ENCODE measurements around the gene EPHA4.

EPHA4 gene

DNA sequence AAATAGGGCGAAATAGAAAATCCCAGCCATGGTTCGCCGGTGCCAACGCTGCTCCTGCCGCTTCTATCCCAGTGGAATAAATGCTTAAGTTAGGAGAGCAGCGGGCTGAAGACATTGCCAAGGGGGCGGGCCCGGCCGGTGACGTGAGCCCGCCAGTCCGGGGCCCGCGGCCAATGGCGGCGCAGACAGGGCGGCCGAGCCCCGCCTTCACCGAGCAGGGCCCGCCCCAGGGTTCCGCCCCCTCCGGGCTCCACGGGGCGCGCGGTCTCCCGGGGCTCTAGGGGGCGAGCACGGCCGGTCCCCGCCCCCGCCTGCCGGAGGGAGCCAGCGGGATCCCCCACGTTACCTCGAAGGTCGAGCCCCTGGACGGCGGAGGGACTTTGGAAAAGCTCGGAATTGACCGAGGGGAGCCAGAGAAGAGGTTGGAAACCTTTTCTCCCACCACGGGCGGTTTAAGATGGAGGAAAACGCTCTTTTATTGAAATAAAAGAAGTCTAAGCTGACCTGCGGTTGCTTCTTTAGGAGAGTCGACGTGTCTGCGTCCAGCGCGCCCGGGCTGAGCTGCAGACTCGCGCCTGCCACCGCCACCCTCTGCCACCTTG, at the start of gene EPHA4:
TSS of gene EPHA4 (minus strand) at position 86 of the 602 bp plus-strand sequence. CDS start at position 30, 56 bp downstream.
- Mint-ChIP-seq H3K27me3 (peaks cover 64% of the 10 kb centered on the region), H3K36me3 (no peaks in the 10 kb centered on the region), H3K4me3 (peak within 1 kb of the TSS; percentile 81), H3K9me3 (no peaks in the 10 kb centered on the region), H3K4me1 (peaks cover 47% of the 10 kb centered on the region), H3K27ac (peak within 1 kb of the TSS; percentile 83)
- peak; percentile 95 for ATAC-seq

DNA sequence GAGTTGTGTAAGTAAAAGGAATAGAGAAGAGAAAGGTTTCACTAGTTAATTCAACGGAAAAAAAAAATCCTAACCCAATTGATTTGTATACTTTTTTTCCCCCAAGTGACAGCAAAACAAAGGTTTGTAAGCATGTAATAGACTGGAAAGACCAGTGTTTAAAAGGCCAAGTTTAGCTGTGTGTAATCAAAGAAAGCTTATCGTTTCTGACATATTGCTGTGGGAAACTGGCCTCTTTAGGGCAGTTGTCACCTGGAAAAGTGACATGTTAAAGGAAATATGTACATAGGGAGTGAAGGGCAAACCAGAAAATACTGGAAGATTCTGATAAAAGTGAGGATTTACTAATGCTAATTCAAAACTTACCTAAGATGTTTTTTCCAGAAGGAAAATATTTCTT, 45.9 kb upstream of the EPHA4 start:
- Mint-ChIP-seq H3K4me3 (no peak overlapping the region), H3K9me3 (no peaks in the 10 kb centered on the region), H3K36me3 (no peaks in the 10 kb centered on the region), H3K27me3 (peaks cover 2% of the 10 kb centered on the region), H3K4me1 (no peaks in the 10 kb centered on the region), H3K27ac (no peak overlapping the region)
- ATAC-seq = no peak

DNA sequence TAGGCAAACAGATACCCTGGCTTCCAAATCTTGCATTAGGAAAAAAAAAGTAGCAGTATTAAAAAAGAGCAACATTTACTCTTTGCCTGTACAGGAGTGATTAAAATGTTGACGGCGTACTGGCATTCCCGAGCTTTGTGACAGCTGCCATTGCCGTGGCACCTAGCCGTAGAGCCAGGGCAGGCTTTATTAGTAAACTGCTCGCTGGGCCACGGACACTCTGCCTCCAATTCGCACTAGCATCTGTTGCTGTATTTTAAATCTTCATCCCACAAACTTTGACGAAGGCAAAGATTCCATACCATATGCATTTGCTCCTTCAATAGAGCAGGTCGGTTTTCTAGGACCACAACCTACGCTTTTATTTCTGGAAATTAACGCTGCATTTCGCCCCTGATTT, 44.5 kb upstream of the EPHA4 start:
- peaks cover 2% of the 10 kb centered on the region for H3K9me3 Mint-ChIP-seq
- H3K4me3 Mint-ChIP-seq = no peak overlapping the region

DNA sequence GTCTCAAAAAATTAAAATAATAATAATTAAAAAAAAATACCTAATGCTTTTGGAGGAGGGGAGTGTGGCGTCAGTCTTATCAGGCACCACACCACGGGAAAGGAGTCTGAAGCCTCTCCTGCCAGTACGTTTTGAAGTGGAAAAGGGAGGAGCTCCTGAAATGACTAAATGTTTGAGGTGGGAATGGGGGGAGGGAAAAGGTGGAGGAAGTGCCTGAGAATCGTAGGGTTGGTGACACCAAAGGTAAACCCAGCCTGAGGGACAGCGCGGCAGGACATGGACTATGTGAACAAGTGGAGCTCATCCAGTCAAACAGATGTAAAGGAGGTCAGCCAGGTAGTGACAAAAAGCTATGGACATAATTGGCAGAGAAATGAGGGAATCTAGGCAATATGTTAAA, 42.2 kb upstream of the EPHA4 start:
- H3K4me1 Mint-ChIP-seq = no peaks in the 10 kb centered on the region
- no peak for ATAC-seq
- H3K27me3 Mint-ChIP-seq = peaks cover 14% of the 10 kb centered on the region
- peaks cover 2% of the 10 kb centered on the region for H3K9me3 Mint-ChIP-seq
- no peak overlapping the region for H3K4me3 Mint-ChIP-seq
- no peaks in the 10 kb centered on the region for H3K36me3 Mint-ChIP-seq
- H3K27ac Mint-ChIP-seq = no peak overlapping the region

More for the DNA sequence above, 44.5 kb upstream of the EPHA4 start:
- Mint-ChIP-seq H3K27ac (no peak overlapping the region), H3K36me3 (no peaks in the 10 kb centered on the region), H3K4me1 (no peaks in the 10 kb centered on the region), H3K27me3 (peaks cover 14% of the 10 kb centered on the region)
- no peak for ATAC-seq

DNA sequence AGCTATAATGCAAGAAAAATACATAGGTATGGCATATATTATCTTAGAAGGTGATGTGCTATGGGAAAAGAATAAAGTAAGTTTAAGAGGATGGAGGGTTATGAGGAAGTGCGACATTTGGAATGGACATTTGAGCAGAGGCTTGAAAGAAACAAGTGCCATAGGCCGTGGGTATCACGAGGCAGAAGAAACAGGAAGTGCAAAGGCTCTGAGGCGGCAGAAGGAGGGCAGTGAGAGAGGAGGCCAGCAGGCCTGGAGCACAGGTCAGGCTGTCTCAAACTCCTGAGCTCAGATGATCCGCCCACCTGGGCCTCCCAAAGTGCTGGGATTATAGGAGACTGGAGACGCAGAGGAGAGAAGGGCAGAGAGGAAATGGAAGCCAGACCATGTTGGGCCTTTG, 40.7 kb upstream of the EPHA4 start:
- H3K9me3 Mint-ChIP-seq = peaks cover 2% of the 10 kb centered on the region
- H3K4me3 Mint-ChIP-seq = no peak overlapping the region
- ATAC-seq = no peak
- no peak overlapping the region for H3K27ac Mint-ChIP-seq
- no peaks in the 10 kb centered on the region for H3K4me1 Mint-ChIP-seq
- H3K27me3 Mint-ChIP-seq = peaks cover 14% of the 10 kb centered on the region
- no peaks in the 10 kb centered on the region for H3K36me3 Mint-ChIP-seq

DNA sequence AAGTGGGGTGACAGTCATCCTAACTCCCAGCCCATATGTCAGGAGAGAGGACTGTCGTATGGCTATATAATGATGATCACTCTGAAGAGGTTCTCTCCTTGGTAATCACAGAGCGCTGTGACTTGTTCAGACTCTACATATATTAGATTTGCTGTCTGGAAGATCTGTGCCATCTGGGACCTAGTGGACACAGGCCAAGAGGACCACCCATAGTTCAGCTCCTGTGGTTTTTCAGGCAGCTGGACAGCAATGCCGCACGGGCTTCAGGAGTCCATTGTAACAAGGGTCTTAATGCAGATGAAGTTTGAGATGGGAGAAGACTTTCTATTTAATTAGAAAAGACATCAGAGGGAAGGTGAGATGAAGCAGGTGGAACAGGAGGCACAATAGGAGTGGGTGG, 40.1 kb upstream of the EPHA4 start:
- no peak overlapping the region for H3K4me3 Mint-ChIP-seq
- H3K27me3 Mint-ChIP-seq = peaks cover 14% of the 10 kb centered on the region
- H3K36me3 Mint-ChIP-seq = no peaks in the 10 kb centered on the region
- peaks cover 2% of the 10 kb centered on the region for H3K9me3 Mint-ChIP-seq
- no peaks in the 10 kb centered on the region for H3K4me1 Mint-ChIP-seq
- no peak for ATAC-seq
- H3K27ac Mint-ChIP-seq = no peak overlapping the region

DNA sequence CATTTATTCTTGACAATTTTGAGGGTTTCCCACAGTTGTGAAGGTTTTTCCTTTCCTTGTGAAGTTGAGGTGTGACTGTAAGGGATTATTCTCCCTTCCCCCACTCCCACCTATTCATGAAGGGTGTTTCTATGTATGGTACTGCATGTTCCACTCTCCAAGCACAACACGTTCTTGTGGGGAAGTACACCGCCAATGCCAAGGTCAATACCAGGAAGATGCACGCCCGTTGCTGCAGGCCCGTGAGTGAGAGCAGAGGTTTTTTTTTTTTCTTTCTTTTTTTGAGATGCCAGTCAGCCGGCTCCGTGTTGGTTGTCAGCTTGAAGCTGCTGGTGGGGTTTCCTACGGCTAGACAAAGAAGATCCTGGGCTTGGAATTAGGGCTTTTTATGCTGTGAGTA, 38.6 kb upstream of the EPHA4 start:
- Mint-ChIP-seq H3K4me3 (no peak overlapping the region), H3K4me1 (no peaks in the 10 kb centered on the region), H3K27ac (no peak overlapping the region), H3K9me3 (peaks cover 2% of the 10 kb centered on the region), H3K27me3 (peaks cover 14% of the 10 kb centered on the region), H3K36me3 (no peaks in the 10 kb centered on the region)
- no peak for ATAC-seq

DNA sequence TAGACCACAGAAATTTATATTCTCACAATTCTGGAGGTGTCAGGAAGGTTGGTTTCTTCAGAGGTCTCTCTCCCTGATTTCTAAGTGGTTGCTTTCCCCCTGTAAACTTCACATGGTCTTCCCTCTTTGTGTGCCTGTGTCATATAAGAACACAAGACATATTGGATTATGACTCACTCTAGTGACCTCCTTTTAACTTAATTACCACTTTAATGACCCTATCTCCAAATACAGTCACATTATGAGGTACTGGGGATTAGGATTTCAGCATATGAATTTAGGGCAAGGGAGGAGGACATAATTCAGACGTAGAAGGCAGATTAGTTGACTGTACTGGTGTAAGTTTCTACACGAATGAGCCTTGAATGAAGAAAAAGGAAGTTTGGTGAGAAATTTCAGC, 38.2 kb upstream of the EPHA4 start:
- Mint-ChIP-seq H3K27me3 (peaks cover 14% of the 10 kb centered on the region), H3K4me1 (no peaks in the 10 kb centered on the region), H3K4me3 (no peak overlapping the region), H3K36me3 (no peaks in the 10 kb centered on the region), H3K27ac (no peak overlapping the region), H3K9me3 (peaks cover 2% of the 10 kb centered on the region)
- ATAC-seq = no peak

DNA sequence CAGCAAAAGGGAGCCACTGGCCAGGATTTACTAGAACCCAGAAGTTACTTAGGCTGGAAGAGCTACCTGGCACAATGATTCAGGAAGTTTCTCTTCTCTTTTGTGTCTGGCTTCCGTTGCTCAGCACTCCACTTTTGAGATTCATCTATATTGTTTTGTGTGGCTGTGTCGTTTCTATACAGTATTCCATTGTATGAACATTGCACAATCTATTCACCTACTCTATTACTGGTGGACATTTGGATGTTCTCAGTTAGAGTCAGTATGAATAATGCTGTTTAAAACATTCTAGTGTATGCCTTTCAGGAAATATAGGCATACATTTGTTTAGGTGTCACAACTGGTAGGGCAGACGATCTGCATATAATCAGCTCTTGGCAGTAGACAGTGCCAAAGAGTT, 36.3 kb upstream of the EPHA4 start:
- Mint-ChIP-seq H3K27ac (no peak overlapping the region), H3K27me3 (peaks cover 14% of the 10 kb centered on the region), H3K9me3 (peaks cover 2% of the 10 kb centered on the region), H3K4me3 (no peak overlapping the region), H3K36me3 (no peaks in the 10 kb centered on the region), H3K4me1 (no peaks in the 10 kb centered on the region)
- no peak for ATAC-seq

DNA sequence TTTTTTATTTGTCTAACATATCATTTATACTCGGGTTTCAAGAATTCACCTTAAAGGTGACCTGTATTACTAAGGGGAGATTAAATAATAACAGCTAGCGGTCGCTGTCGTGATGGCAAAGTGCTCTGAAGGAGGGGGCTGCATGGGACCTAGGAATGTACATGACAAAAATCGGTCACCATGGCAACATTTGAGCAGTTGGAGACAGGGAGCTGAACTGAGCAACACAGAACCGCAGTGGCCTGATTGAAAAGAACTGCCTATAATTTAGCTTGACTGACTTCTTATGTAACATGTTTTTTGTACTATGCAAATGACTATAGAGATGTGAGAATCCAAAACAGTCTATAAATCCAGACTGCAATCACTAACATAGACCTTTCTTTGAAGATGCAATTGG, 34.3 kb upstream of the EPHA4 start:
- Mint-ChIP-seq H3K27me3 (no peaks in the 10 kb centered on the region), H3K9me3 (no peaks in the 10 kb centered on the region), H3K4me1 (no peaks in the 10 kb centered on the region), H3K4me3 (no peak overlapping the region), H3K36me3 (no peaks in the 10 kb centered on the region), H3K27ac (no peak overlapping the region)
- ATAC-seq = no peak

DNA sequence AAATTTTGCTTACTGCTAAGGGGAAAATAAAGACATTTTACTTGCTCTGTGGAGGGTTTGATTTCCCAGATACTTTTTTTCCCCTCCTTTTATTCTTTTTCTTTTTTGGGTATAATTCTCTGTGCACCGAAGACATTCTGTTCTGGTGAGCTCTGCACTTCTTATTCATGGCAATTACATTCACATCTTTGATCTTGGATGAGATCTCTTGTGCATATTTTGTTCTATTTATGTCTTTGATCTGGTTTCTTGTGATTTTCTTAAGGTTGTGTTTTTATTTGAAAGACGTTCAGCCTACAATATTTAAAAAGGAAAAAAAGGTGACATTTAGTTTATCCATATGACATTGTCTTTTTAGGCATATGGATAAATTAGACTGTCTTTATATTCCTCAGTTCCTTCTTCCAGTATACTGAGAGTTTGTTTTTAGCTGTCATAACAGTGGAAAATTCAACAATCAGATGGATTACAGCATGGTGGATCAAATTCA, 33.7 kb upstream of the EPHA4 start:
- Mint-ChIP-seq H3K36me3 (no peaks in the 10 kb centered on the region), H3K27me3 (no peaks in the 10 kb centered on the region), H3K27ac (no peak overlapping the region), H3K9me3 (no peaks in the 10 kb centered on the region), H3K4me1 (no peaks in the 10 kb centered on the region), H3K4me3 (no peak overlapping the region)
- no peak for ATAC-seq

DNA sequence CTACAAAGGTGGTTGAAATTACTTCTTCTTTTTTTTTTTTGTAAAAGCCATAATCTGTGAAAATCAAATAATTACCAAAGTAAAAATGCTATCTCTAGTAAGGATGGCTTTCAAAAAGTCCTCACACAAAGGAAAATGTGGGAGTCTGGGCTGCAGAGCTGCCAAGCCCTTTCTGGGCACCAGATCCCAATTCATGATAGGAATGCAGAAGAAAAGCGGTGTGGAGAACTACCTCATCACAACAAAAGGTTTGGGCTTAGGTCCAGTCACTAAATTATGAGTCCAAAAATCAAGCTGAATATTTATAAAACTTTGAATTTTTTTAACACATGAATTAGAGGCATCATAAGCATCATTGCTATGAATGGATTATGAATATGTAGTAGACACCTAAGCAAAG, 30.8 kb upstream of the EPHA4 start:
- Mint-ChIP-seq H3K4me1 (no peaks in the 10 kb centered on the region), H3K27ac (no peak overlapping the region), H3K4me3 (no peak overlapping the region), H3K36me3 (no peaks in the 10 kb centered on the region), H3K9me3 (no peaks in the 10 kb centered on the region), H3K27me3 (no peaks in the 10 kb centered on the region)
- no peak for ATAC-seq

DNA sequence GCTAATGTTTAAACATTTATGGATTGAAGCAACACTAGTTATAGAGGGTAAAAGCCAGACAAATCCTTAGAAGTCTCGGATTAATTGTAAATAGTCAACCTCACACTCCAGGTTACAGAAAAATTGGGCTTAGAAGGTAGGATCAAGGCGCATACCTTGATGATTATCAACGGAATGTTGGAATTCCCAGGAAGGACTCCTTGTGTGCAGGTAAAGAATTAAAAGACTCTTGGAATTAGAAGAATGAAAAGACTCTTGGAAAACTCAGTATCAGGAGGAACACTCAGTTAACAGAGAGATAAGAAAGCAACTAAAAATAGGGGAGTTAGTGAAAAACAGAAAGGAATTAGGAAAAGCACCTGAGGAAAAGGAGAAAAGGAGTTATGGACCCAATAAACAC, 29.3 kb upstream of the EPHA4 start:
- no peak for ATAC-seq
- Mint-ChIP-seq H3K36me3 (no peaks in the 10 kb centered on the region), H3K27ac (no peak overlapping the region), H3K4me3 (no peak overlapping the region), H3K27me3 (no peaks in the 10 kb centered on the region), H3K9me3 (no peaks in the 10 kb centered on the region), H3K4me1 (no peaks in the 10 kb centered on the region)

DNA sequence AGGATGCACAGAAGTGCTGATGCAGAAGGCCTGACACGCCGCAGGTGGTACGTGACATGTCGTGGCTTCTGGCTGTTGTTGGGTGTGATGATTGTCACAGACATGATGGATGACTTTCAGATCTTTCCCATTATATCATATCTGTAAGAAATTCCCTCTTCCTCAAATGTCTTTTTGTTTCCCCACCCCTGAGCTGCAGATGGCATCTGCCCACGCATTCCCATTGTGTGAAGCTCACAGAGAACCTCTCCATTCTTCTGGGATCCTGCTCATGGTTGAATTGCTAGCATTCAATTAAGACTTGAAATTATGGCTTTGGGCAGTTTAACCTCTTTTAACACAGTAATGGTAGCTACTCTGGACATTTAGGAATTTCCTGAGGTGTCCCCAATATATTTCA, 28.3 kb upstream of the EPHA4 start:
- ATAC-seq = no peak
- Mint-ChIP-seq H3K4me1 (no peaks in the 10 kb centered on the region), H3K36me3 (no peaks in the 10 kb centered on the region), H3K27me3 (no peaks in the 10 kb centered on the region), H3K9me3 (no peaks in the 10 kb centered on the region), H3K27ac (no peak overlapping the region), H3K4me3 (no peak overlapping the region)

DNA sequence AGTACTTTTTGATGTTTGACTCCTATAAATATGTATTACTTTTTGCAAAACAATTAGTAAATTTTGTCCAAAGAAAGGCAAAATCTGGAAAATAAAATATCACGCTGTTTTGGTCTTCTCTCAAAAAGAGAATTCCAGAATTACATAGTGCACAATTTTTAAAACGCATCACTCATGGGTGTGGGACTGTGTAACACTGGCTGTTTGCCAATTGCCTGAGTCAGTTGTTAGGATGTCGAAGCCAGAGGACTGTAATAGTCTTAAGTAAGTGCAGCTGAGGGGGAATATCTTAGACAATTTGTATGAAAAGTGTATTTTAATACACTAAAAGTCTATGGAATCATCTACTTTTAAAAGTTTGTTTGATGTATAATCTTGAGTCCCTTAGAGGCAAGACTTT, 24.1 kb upstream of the EPHA4 start:
- Mint-ChIP-seq H3K9me3 (peaks cover 7% of the 10 kb centered on the region), H3K36me3 (no peaks in the 10 kb centered on the region), H3K27me3 (peaks cover 2% of the 10 kb centered on the region), H3K4me3 (no peak overlapping the region), H3K27ac (no peak overlapping the region), H3K4me1 (no peaks in the 10 kb centered on the region)
- no peak for ATAC-seq

DNA sequence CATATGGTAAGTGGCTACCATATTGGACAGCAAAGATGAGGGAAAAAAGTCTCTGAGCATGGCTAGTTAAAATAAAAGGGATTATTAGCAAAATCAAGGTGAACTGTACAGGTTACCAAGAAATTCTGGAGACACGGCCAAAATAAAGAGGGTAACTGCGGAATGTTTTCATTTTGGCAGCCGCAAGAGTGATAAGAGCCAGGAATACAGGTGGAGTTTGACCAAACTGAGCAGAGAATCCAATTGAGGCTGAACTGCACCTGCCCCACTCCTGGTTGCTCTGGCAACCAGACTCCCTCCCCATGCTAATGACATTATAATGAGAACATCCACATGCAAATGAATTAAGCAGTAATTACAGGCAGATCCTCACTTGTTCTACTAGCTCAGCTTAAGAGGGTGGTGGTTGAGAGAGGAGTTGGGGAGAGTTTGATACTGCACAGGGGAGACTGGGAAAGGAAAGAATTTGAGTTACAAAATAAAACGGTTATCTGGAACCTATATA, 18.8 kb upstream of the EPHA4 start:
- ATAC-seq = no peak
- H3K27me3 Mint-ChIP-seq = peaks cover 27% of the 10 kb centered on the region
- H3K27ac Mint-ChIP-seq = no peak overlapping the region

More for the DNA sequence above, 18.8 kb upstream of the EPHA4 start:
- Mint-ChIP-seq H3K4me1 (no peaks in the 10 kb centered on the region), H3K36me3 (no peaks in the 10 kb centered on the region), H3K4me3 (no peak overlapping the region), H3K9me3 (peaks cover 7% of the 10 kb centered on the region)
